HG02623 (cell line): Measurements from ENCODE around the gene DNMT3L.
"Not testable (repeated sequence)": the region's sequence is repeated elsewhere in the genome, so short reads cannot be mapped to it uniquely, and the experiment has no call there.

Experiments used
- ATAC-seq: cut with Tn5 transposase; IDR thresholded peaks from one replicate; pipeline ENCODE4 v1.9.1; 2021; ENCODE audit warnings: moderate library complexity; ENCODE audit not compliant: unreplicated experiment

The DNMT3L gene

DNA sequence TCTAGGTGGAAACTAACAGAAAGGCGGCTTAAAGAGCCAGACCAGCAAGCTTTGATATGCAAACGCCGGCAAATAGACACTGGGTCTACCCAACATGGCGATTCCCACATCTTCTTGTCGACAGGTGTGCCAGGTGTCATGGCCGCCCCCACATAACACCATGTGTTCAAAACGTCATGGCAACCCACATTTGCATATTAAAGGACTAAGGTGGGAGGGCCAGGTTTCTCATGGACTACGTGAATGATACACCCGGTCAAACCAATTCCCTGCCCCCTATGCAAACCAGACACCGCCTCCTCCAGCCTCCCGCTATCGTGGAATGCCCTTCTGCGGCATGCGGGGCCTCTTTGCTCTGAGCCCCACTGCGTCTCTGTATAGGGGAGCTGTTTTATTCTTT is 62.2 kb downstream of the DNMT3L start:
- ATAC-seq, result no peak

DNA sequence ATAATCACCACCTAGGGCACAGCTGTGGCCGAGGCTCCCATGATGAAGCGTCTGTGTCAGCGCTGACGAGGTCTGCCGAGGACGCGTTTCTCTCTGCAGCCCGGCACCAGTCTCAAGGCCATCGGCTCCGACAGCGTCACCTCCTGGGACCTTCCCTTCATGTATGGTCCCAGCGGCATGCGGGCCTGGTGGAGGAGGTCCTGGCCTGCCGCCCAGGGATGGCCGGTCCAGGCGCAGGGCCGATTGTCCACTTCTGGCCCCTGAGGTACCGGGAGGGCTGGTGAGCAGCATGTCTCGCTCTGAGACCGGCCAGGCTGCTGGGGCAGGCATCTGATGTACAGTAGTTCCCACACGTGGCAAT is 64.6 kb downstream of the DNMT3L start:
- not testable (repeated sequence) for ATAC-seq
